Fibroblast of mammary gland (primary cell): ENCODE measurements around the gene SLC38A8.

Source experiments
- DNase-seq: peaks from one replicate; pipeline ENCODE4 v3.0.0-alpha.2; 2010; ENCODE audit warnings: low read depth
- H3K4me3 ChIP-seq: 2 replicates; pipeline ENCODE4 v1.5.1; 2011; ENCODE audit warnings: low read depth, mild to moderate bottlenecking, low read length, moderate library complexity; ENCODE audit not compliant: control insufficient read depth
- TF ChIP-seq, protein P1 (sequence below): conservative IDR thresholded peaks from 2 replicates; pipeline ENCODE4 v1.5.1; 2011; ENCODE audit warnings: low read depth, low read length, inconsistent platforms; ENCODE audit not compliant: control insufficient read depth, insufficient read depth

SLC38A8 gene

GRCh38 chr16:84036131-84036530 lies 6.5 kb downstream of the SLC38A8 start:
- TF ChIP-seq, protein P1, sequence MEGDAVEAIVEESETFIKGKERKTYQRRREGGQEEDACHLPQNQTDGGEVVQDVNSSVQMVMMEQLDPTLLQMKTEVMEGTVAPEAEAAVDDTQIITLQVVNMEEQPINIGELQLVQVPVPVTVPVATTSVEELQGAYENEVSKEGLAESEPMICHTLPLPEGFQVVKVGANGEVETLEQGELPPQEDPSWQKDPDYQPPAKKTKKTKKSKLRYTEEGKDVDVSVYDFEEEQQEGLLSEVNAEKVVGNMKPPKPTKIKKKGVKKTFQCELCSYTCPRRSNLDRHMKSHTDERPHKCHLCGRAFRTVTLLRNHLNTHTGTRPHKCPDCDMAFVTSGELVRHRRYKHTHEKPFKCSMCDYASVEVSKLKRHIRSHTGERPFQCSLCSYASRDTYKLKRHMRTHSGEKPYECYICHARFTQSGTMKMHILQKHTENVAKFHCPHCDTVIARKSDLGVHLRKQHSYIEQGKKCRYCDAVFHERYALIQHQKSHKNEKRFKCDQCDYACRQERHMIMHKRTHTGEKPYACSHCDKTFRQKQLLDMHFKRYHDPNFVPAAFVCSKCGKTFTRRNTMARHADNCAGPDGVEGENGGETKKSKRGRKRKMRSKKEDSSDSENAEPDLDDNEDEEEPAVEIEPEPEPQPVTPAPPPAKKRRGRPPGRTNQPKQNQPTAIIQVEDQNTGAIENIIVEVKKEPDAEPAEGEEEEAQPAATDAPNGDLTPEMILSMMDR: no peak
- no peak overlapping the region for H3K4me3 ChIP-seq
- no peak for DNase-seq

GRCh38 chr16:84034516-84034915 lies 8.1 kb downstream of the SLC38A8 start:
- H3K4me3 ChIP-seq: no peak overlapping the region
- TF ChIP-seq, protein P1: no peak
- DNase-seq: no peak

DNA sequence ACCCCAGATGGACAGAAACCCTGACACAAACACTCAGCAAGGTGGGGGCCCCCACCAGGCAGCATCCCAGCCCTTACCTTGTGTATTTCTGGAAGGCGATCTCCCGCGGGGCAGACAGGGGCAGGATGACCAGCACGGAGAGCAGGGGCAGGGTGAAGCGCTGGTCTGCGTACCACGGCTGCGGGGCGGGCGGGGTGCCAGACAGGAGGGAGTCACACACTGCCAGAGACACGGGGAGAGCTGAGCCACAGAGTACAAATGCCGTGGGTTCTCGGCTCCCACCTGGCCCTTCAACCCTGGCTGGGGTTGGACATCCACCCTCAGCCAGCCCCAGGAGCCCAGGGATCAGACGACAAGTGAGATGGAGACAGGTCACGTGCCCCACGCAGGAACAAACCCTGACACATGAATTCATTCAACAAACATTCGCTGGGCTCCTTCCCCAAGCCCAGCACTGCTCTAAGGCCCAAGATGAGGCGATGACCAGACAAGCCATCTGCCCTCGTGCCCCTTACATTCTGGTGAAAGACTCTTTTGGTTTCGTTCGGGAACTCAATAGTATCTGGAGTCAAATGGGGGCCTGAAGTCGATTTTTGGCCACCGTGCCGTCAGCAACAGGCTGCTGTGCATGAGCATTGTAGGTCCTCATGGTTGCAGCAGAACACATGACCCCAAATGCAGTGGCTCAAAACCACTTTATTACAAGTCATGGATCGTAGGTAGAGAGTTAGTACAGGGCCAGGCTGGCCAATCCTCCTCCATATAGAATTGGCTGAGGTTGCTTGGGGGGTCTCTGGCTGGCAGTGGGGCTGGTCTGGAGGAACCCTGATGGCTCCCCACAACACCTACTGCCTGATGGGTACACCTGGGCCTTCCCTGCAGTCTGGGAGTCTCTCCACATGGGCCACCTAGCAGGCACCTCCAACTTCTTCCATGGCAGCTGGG lies 9.1 kb downstream of the SLC38A8 start:
- TF ChIP-seq, protein P1: no peak
- no peak overlapping the region for H3K4me3 ChIP-seq
- no peak for DNase-seq

DNA sequence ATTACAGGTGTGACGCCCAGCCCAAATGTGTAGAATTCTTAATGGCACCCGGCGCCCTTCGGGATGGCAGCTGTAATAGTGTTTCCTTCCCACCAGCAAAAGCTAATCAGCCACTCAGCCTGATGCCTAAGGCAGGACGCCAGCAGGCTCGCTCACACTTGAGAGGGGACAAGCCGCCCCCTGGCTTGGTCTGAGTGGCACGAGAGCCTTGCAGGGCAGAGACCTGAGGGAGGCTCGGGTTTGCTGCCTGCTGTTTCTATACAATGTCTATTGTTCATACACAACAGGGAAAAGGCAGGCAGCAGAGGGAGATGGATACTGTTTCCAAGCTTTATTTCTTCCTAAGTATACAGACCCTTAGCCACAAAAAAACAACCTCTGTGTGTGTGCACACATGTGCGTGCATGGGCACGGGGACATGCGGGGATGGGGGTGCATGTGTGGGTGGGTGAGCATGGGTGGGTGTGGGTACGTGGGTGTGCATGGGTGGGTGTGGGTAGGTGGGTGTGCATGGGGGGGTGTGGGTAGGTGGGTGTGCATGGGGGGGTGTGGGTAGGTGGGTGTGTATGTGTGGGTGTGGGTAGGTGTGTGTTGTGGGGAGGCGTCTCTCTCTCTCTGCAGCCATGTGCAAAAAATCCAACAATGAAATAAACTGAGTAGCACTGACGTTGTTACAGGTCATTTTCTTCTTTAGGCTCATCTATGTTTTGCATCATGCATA lies 10.0 kb downstream of the SLC38A8 start:
- H3K4me3 ChIP-seq: no peak overlapping the region
- TF ChIP-seq, protein P1: no peak
- no peak for DNase-seq

- no peak for DNase-seq
- TF ChIP-seq, protein P1: no peak
- H3K4me3 ChIP-seq: no peak overlapping the region
These were observed 11.0 kb downstream of the SLC38A8 start for GRCh38 chr16:84031556-84031955.

- TF ChIP-seq, protein P1: no peak
- H3K4me3 ChIP-seq: no peak overlapping the region
- no peak for DNase-seq
These were observed 13.1 kb downstream of the SLC38A8 start for GRCh38 chr16:84029297-84030047.
